OCI-LY1 (cell line): Measurements from ENCODE around the gene PAGR1.
"Not testable (repeated sequence)": the region's sequence is repeated elsewhere in the genome, so short reads cannot be mapped to it uniquely, and the experiment has no call there.

Source experiments
- H2AFZ ChIP-seq: fragments of 200-600 bp; sonication (generic), shearing (Covaris generic); 2 replicates; pipeline ENCODE4 v1.6.0; 2014; ENCODE audit warnings: antibody characterized with exemption, mild to moderate bottlenecking, low read length
- H3F3A ChIP-seq: fragments of 200-600 bp; sonication (generic), shearing (Covaris generic); 2 replicates; pipeline ENCODE4 v1.6.0; 2014; ENCODE audit warnings: mild to moderate bottlenecking, antibody characterized with exemption, low read length, moderate library complexity; ENCODE audit not compliant: insufficient read depth
- H3K27ac ChIP-seq: fragments of 200-600 bp; sonication (generic); 2 replicates; pipeline ENCODE4 v1.5.1; 2014; ENCODE audit warnings: low read length, mixed run types, mild to moderate bottlenecking, low read depth; ENCODE audit not compliant: poor library complexity, severe bottlenecking
- H3K27me3 ChIP-seq: fragments of 200-600 bp; sonication (generic); 2 replicates; pipeline ENCODE4 v1.6.0; 2014; ENCODE audit warnings: antibody characterized with exemption, mild to moderate bottlenecking, low read length, moderate library complexity; ENCODE audit not compliant: insufficient read depth
- H3K36me3 ChIP-seq: fragments of 200-600 bp; sonication (generic); 2 replicates; pipeline ENCODE4 v1.6.1; 2014; ENCODE audit warnings: mild to moderate bottlenecking, antibody characterized with exemption, low read length, moderate library complexity, mixed read lengths; ENCODE audit not compliant: insufficient read depth
- H3K4me1 ChIP-seq: fragments of 200-600 bp; sonication (generic); 2 replicates; pipeline ENCODE4 v1.5.1; 2014; ENCODE audit warnings: mild to moderate bottlenecking, low read length, moderate library complexity; ENCODE audit not compliant: insufficient read depth, severe bottlenecking
- H3K4me2 ChIP-seq: fragments of 200-600 bp; sonication (generic), shearing (Covaris generic); 2 replicates; pipeline ENCODE4 v1.6.1; 2014; ENCODE audit warnings: low read length
- H3K4me3 ChIP-seq: fragments of 200-600 bp; sonication (generic); 2 replicates; pipeline ENCODE4 v1.5.1; 2014; ENCODE audit warnings: low read length, low read depth, mild to moderate bottlenecking, mixed read lengths; ENCODE audit not compliant: poor library complexity, severe bottlenecking
- H3K79me2 ChIP-seq: fragments of 200-600 bp; shearing (Covaris generic); 2 replicates; pipeline ENCODE4 v1.6.1; 2016; ENCODE audit warnings: mixed run types, low read length, mixed read lengths; ENCODE audit not compliant: insufficient read depth
- H3K9ac ChIP-seq: fragments of 200-600 bp; sonication (generic), shearing (Covaris generic); 2 replicates; pipeline ENCODE4 v1.6.1; 2014; ENCODE audit warnings: mild to moderate bottlenecking, low read length, mixed read lengths
- H3K9me2 ChIP-seq: fragments of 200-600 bp; sonication (generic), shearing (Covaris generic); 2 replicates; pipeline ENCODE4 v1.6.1; 2014; ENCODE audit warnings: low read depth, mild to moderate bottlenecking, low read length, mixed read lengths
- H3K9me3 ChIP-seq: fragments of 200-600 bp; shearing (Covaris generic); 2 replicates; pipeline ENCODE4 v1.6.1; 2014; ENCODE audit warnings: low read length, mixed read lengths
- H4K20me1 ChIP-seq: fragments of 200-600 bp; sonication (generic), shearing (Covaris generic); 2 replicates; pipeline ENCODE4 v1.6.0; 2016; ENCODE audit warnings: mild to moderate bottlenecking, low read length; ENCODE audit not compliant: insufficient read depth
- CTCF ChIP-seq: fragments of 200-600 bp; sonication (generic), shearing (Covaris generic); IDR thresholded peaks from 2 replicates; pipeline ENCODE4 v1.5.1; 2017; ENCODE audit warnings: mild to moderate bottlenecking, antibody characterized with exemption, low read length, moderate library complexity, mixed read lengths
- EZH2 ChIP-seq: fragments of 200-600 bp; sonication (generic), shearing (Covaris generic); IDR thresholded peaks from 2 replicates; pipeline ENCODE4 v1.8.0; 2017; ENCODE audit warnings: borderline replicate concordance, mixed run types, mild to moderate bottlenecking, antibody characterized with exemption, low read length, moderate library complexity, mixed read lengths

Gene PAGR1

DNA sequence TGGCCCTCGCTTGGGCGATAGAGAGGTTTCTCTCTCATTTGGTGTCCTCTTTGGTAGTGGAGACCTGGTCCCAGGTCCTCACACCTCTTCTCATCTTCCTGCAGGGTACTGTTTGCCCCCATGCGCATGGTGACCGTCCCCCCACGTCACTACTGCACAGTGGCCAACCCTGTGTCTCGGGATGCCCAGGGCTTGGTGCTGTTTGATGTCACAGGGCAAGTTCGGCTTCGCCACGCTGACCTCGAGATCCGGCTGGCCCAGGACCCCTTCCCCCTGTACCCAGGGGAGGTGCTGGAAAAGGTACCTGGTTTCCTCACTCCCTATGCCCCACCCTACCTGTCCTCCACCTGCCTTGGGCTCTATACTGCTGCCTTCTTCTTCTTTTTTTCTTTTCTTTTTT, 14.8 kb downstream of the PAGR1 start:
- TF ChIP-seq EZH2, result no peak
- no peaks in the 10 kb centered on the region for H3K27me3 ChIP-seq
- no peaks in the 10 kb centered on the region for H3K9me2 ChIP-seq
- no peak overlapping the region for H2AFZ ChIP-seq
- H3K4me1 ChIP-seq, result no peaks in the 10 kb centered on the region
- no peaks in the 10 kb centered on the region for H3K79me2 ChIP-seq
- H3K36me3 ChIP-seq, result no peaks in the 10 kb centered on the region
- H4K20me1 ChIP-seq, result no peaks in the 10 kb centered on the region
- H3F3A ChIP-seq, result no peaks in the 10 kb centered on the region
- H3K4me3 ChIP-seq, result no peak overlapping the region
- no peak overlapping the region for H3K4me2 ChIP-seq
- H3K27ac ChIP-seq, result no peak overlapping the region
- no peaks in the 10 kb centered on the region for H3K9me3 ChIP-seq
- no peak overlapping the region for H3K9ac ChIP-seq

GRCh38 chr16:29831490-29831889, 15.5 kb downstream of the PAGR1 start:
- Histone ChIP-seq H3K79me2 (no peaks in the 10 kb centered on the region), H3K27ac (no peak overlapping the region), H3K4me3 (no peak overlapping the region), H3K9me3 (no peaks in the 10 kb centered on the region), H3K4me1 (no peaks in the 10 kb centered on the region), H3K27me3 (no peaks in the 10 kb centered on the region), H3K9me2 (no peaks in the 10 kb centered on the region), H3F3A (no peaks in the 10 kb centered on the region), H2AFZ (no peak overlapping the region), H3K4me2 (no peak overlapping the region), H3K9ac (no peak overlapping the region), H3K36me3 (no peaks in the 10 kb centered on the region), H4K20me1 (no peaks in the 10 kb centered on the region)
- TF ChIP-seq CTCF, result no peak
- TF ChIP-seq EZH2, result no peak

- H2AFZ ChIP-seq, H3K9me3 ChIP-seq, H3F3A ChIP-seq, H3K4me2 ChIP-seq, H3K4me1 ChIP-seq, H4K20me1 ChIP-seq, H3K4me3 ChIP-seq, H3K9ac ChIP-seq, H3K79me2 ChIP-seq, H3K27ac ChIP-seq, H3K27me3 ChIP-seq, H3K9me2 ChIP-seq, H3K36me3 ChIP-seq: not testable (repeated sequence)
These were observed 17.3 kb downstream of the PAGR1 start for GRCh38 chr16:29833219-29833618.

DNA sequence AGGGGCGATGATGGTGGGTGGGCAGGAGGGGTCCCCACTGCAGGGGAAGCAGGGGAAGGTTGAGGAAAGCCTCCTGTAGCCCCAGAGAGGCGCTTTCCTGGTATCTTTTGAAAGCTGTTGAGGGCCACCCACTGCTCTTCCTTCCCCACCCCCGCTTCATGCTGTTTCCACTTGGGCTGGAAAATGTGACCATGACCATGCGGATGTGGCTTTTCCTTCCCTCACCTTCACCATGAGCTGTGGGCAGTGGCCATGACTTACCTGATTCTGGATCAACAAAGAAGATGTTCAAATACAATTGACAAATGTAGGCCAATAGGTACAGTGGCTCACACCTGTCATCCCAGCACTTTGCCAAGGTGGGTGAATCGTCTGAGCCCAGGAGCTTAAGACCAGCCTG, 18.1 kb downstream of the PAGR1 start:
- Histone ChIP-seq H3K79me2 (no peaks in the 10 kb centered on the region), H3K9me2 (no peaks in the 10 kb centered on the region), H4K20me1 (no peaks in the 10 kb centered on the region), H3K36me3 (no peaks in the 10 kb centered on the region), H3K4me2 (no peak overlapping the region), H3K27ac (no peak overlapping the region), H3K9me3 (no peaks in the 10 kb centered on the region), H3K4me3 (no peak overlapping the region), H2AFZ (no peak overlapping the region), H3F3A (no peaks in the 10 kb centered on the region), H3K4me1 (no peaks in the 10 kb centered on the region), H3K9ac (no peak overlapping the region), H3K27me3 (no peaks in the 10 kb centered on the region)
- no peak for TF ChIP-seq CTCF
- no peak for TF ChIP-seq EZH2
